Suprapubic skin (tissue), 3 donors: Measurements from ENCODE around the gene TNXB.

ENCODE experiments used
- CTCF ChIP-seq, 2 donors: fragments of 200-600 bp in 1 of 2; fragments of 450-650 bp in 1 of 2; sonication (generic) in 1 of 2; IDR thresholded peaks; one replicate each; pipeline ENCODE4 v1.5.1; 2016 to 2019; ENCODE audit warnings: antibody characterized with exemption in 2 of 2, mild to moderate bottlenecking in 1 of 2, moderate library complexity in 1 of 2
- EP300 ChIP-seq: sonication (generic); formaldehyde crosslinking; IDR thresholded peaks from one replicate; pipeline ENCODE4 v1.6.1; 2017; ENCODE audit warnings: antibody characterized with exemption
- POLR2A ChIP-seq, 2 donors: fragments of 450-650 bp; IDR thresholded peaks; one replicate each; pipeline ENCODE4 v1.6.1; 2017; ENCODE audit warnings: antibody characterized with exemption in 2 of 2, mild to moderate bottlenecking in 2 of 2, moderate library complexity in 2 of 2

DNA sequence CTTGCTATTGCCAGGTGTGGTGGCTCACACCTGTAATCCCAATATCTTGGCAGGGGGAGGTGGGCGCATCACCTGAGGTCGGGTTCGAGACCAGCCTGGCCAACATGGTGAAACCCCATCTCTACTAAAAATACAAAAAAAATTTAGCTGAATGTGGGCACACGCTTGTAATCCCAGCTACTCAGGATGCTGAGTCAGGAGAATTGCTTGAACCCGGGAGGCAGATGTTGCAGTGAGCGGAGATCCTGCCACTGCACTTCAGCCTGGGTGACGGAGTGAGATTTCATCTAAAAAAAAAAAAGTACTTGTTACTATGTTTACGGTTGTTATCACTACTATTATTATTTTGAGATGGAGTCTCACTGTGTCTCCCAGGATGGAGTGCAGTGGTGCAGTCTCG, 47.8 kb upstream of the TNXB start:
- TF ChIP-seq CTCF (IDR thresholded peaks at IDR 0.05) (no peak), POLR2A (IDR thresholded peaks at IDR 0.05) (no peak), EP300 (no peak)
